LNCAP (cell line): ENCODE measurements around the gene GNAO1.

Experiments
- CTCF ChIP-seq: fragments of 450-650 bp; IDR thresholded peaks from 2 replicates; pipeline ENCODE4 v1.5.1; 2017; ENCODE audit warnings: mild to moderate bottlenecking

The GNAO1 gene

GRCh38 chr16:56303066-56303715 is 111.9 kb downstream of the GNAO1 start:
- no peak for TF ChIP-seq CTCF

GRCh38 chr16:56303880-56304279 is 112.6 kb downstream of the GNAO1 start:
- no peak for TF ChIP-seq CTCF

- TF ChIP-seq CTCF: no peak
Observed at GRCh38 chr16:56305956-56306565, 114.8 kb downstream of the GNAO1 start.

GRCh38 chr16:56306690-56307533 is 115.6 kb downstream of the GNAO1 start:
- no peak for TF ChIP-seq CTCF

DNA sequence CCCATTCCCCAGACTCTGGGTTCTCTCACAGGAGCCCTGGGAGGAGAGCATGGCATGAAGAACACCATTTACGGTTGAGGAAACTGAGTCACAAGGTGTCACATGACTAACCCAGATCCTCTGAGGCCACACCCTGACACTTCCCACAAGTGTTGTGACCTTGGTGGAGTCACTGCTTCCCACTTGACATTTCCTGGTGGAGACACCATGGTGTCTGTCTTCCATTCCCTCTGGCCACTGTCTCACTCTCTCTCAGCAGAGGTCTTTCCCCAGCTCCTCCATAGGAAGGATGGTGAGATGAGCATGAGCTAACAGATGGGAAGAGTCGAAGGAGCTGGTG is 116.2 kb downstream of the GNAO1 start:
- TF ChIP-seq CTCF: no peak

DNA sequence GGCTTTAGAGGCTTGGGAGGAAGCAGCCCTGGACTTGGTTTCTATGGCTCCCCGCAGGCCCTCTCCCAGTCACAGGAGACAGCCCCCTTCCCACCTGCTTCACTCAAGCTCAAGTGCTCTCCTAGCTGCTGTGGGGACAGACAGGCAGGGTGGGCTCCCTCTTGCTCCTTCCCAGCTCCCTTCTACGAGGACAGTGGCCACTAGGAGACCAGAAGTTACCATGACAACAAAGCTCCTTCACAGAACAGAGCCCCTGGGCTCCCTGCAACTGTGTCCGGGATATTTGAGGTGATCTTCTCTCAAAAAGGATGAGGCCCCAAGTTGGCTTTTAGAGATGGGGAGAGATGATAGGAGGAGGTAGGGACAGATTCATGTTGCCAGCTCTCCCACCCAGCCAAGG is 117.7 kb downstream of the GNAO1 start:
- no peak for TF ChIP-seq CTCF

DNA sequence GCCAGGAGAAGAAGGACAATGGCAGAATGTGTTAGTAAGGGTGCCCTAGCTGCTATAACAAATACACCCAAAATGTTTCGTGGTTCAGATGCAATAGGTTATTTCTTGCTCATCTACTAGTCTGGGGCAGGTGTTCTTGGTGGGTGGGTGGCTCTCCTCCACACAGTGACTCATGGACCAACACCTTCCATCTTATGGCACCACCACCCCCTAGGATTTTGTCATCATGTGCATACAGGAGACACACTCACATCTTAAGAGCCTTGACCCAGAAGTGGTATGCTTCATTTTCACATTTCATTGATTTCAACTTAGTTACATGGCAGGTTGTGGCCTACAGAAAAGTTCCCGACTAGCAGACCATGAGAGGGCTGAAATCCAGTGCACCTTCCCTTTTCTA is 119.4 kb downstream of the GNAO1 start:
- no peak for TF ChIP-seq CTCF
